HG03457 (cell line): ENCODE data around the gene CCSER1.
"Not testable (repeated sequence)": the region's sequence is repeated elsewhere in the genome, so short reads cannot be mapped to it uniquely, and the experiment has no call there.

Experiments
- ATAC-seq: cut with Tn5 transposase; IDR thresholded peaks from one replicate; pipeline ENCODE4 v1.9.1; 2021; ENCODE audit warnings: moderate number of reproducible peaks; ENCODE audit not compliant: unreplicated experiment

The CCSER1 gene

GRCh38 chr4:91601401-91601800 lies 1474.2 kb downstream of the CCSER1 start:
- no peak for ATAC-seq

DNA sequence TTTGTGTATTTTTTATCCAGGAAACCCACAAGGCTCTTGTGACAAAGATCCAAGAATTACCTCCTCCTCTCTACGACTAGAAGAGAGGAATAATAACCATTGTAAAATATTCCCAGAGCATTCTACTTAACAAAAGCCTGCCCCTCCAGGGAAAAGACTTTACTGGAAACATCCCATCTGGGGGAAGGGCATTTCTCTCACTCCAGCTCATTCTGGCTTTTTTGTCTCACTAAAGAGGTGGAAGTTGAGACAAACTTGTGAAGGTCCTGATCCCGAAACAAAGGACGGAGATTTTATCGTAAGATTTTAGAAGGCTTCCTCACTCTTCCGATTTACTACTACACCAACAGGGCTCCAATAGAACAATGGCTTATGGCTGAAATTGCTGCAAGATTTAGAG lies 1484.6 kb downstream of the CCSER1 start:
- ATAC-seq: no peak

DNA sequence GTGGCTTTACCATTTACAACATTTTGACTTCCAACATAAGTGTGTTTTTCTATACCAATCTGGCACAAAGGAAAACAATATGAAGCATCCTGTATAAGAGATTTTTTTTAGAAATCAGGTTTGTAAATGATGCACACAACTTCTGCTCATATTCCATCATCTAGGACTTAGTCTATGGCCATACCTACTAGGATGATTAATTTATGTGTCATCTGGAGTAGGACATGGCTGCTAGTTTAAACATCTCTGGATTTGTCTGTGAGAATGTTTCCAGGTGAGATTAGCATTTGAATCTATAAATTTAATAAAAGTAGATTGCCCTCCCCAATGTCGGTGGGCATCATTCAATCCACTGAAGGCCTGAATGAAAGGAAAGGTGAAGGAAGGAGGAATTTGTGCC lies 1493.8 kb downstream of the CCSER1 start:
- ATAC-seq: no peak

- ATAC-seq: no peak
Measured at GRCh38 chr4:91621446-91621845, 1494.3 kb downstream of the CCSER1 start.

- no peak for ATAC-seq
Measured at GRCh38 chr4:91622925-91623602, 1495.9 kb downstream of the CCSER1 start.

- not testable (repeated sequence) for ATAC-seq
Measured at GRCh38 chr4:91623603-91623967, 1496.4 kb downstream of the CCSER1 start.

- ATAC-seq: no peak
Measured at GRCh38 chr4:91630054-91630453, 1502.9 kb downstream of the CCSER1 start.

- ATAC-seq: no peak
Measured at GRCh38 chr4:91630764-91631163, 1503.6 kb downstream of the CCSER1 start.

GRCh38 chr4:91631335-91631734 lies 1504.1 kb downstream of the CCSER1 start:
- ATAC-seq: no peak

DNA sequence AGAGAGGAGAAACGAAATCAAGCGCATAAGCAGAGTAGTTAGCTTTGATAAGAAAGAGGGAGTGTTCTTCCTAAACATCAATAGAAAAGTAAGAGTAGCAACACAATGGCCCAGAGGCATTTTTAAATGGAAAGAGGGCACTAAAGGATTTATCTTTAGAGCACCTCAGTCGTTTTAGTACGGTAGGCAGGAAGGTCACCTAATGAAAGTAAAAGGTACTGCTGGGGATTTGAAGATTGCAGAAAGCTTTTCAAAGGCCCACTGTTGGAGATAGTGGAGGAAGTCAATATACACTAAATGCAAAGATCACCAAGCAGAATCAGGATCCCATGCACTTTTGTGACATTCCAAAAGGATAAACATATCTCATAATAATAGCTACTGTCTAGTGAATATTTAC lies 1508.9 kb downstream of the CCSER1 start:
- no peak for ATAC-seq
